ENCODE data around the gene NUDT17. TPM values are rescaled to one million over a fixed set of nuclear protein-coding genes. Genes with fewer than 3 reads are reported as not detected.

The NUDT17 gene
- total RNA-seq, 1 donor from 2014 or later = 11.9 TPM

GRCh38 chr1:145893306-145894055 is 48.1 kb downstream of the NUDT17 start:
- Histone ChIP-seq H3K9me3 (ENCODE audit: low read depth) (no peaks in the 10 kb centered on the region), H3K4me1 (peaks cover 7% of the 10 kb centered on the region), H3K27ac (no peak overlapping the region), H3K4me2 (no peak overlapping the region), H3F3A (ENCODE audit: low read depth) (no peaks in the 10 kb centered on the region), H3K36me3 (no peaks in the 10 kb centered on the region), H3K9ac (no peak overlapping the region), H3K4me3 (no peak overlapping the region), H3K79me2 (ENCODE audit: low read depth) (no peaks in the 10 kb centered on the region), H4K20me1 (ENCODE audit: low read depth) (no peaks in the 10 kb centered on the region), H3K27me3 (no peaks in the 10 kb centered on the region), H2AFZ (replicated peaks) (no peak overlapping the region)
- DNase-seq (ENCODE audit: low spot score) = no peak
- Mint-ChIP-seq H3K27ac (no peak overlapping the region), H3K9me3 (no peaks in the 10 kb centered on the region), H3K27me3 (ENCODE audit: insufficient read depth, low read depth) (peaks cover 10% of the 10 kb centered on the region), H3K4me1 (peaks cover 25% of the 10 kb centered on the region), H3K4me3 (no peak overlapping the region), H3K36me3 (no peaks in the 10 kb centered on the region)
- TF ChIP-seq EZH2phosphoT487 (IDR thresholded peaks at IDR 0.05) = no peak

GRCh38 chr1:145895471-145895870 is 50.0 kb downstream of the NUDT17 start:
- Histone ChIP-seq H2AFZ (replicated peaks) (no peak overlapping the region), H3K27ac (no peak overlapping the region), H3K9me3 (ENCODE audit: low read depth) (no peaks in the 10 kb centered on the region), H3K79me2 (ENCODE audit: low read depth) (no peaks in the 10 kb centered on the region), H3K4me3 (no peak overlapping the region), H3K4me1 (peaks cover 7% of the 10 kb centered on the region), H4K20me1 (ENCODE audit: low read depth) (no peaks in the 10 kb centered on the region), H3F3A (ENCODE audit: low read depth) (no peaks in the 10 kb centered on the region), H3K9ac (no peak overlapping the region), H3K4me2 (no peak overlapping the region), H3K27me3 (no peaks in the 10 kb centered on the region), H3K36me3 (no peaks in the 10 kb centered on the region)
- H3K4me3 Mint-ChIP-seq = no peak overlapping the region
- no peak for TF ChIP-seq EZH2phosphoT487 (IDR thresholded peaks at IDR 0.05)
- no peak overlapping the region for H3K27ac Mint-ChIP-seq
- H3K27me3 Mint-ChIP-seq (ENCODE audit: insufficient read depth, low read depth) = peaks cover 16% of the 10 kb centered on the region
- DNase-seq (ENCODE audit: low spot score) = no peak
- peaks cover 34% of the 10 kb centered on the region for H3K4me1 Mint-ChIP-seq
- H3K36me3 Mint-ChIP-seq = no peaks in the 10 kb centered on the region
- H3K9me3 Mint-ChIP-seq = no peaks in the 10 kb centered on the region

- Mint-ChIP-seq H3K4me1 (peaks cover 25% of the 10 kb centered on the region), H3K36me3 (no peaks in the 10 kb centered on the region), H3K27ac (no peak overlapping the region), H3K27me3 (ENCODE audit: insufficient read depth, low read depth) (peaks cover 22% of the 10 kb centered on the region), H3K4me3 (peak overlapping the region; percentile 1), H3K9me3 (no peaks in the 10 kb centered on the region)
- no peak for TF ChIP-seq EZH2 (IDR thresholded peaks at IDR 0.05)
- no peak for TF ChIP-seq CTCF (IDR thresholded peaks at IDR 0.05)
- TF ChIP-seq EZH2phosphoT487 (IDR thresholded peaks at IDR 0.05) = no peak
- Histone ChIP-seq H3K9me3 (ENCODE audit: low read depth) (no peaks in the 10 kb centered on the region), H3K27me3 (no peaks in the 10 kb centered on the region), H3K9ac (no peak overlapping the region), H4K20me1 (ENCODE audit: low read depth) (no peaks in the 10 kb centered on the region), H3K27ac (no peak overlapping the region), H3K36me3 (no peaks in the 10 kb centered on the region), H3K79me2 (ENCODE audit: low read depth) (no peaks in the 10 kb centered on the region), H3K4me3 (no peak overlapping the region), H2AFZ (replicated peaks) (no peak overlapping the region), H3F3A (ENCODE audit: low read depth) (no peaks in the 10 kb centered on the region), H3K4me2 (no peak overlapping the region), H3K4me1 (no peaks in the 10 kb centered on the region)
- no peak for DNase-seq (ENCODE audit: low spot score)
These were observed 52.5 kb downstream of the NUDT17 start for GRCh38 chr1:145897969-145898368.

Small RNAs within 50 kb of the gene (microRNA-seq; reads per million reads assigned to microRNA genes)
- gene MIR6736 = not detected

Small RNAs within 50 kb of the gene (small RNA-seq; reads per million reads assigned to genes)
- gene MIR6736 = not detected

Other genes with a start within 250 kb of the NUDT17 start
- gene GPR89A, start 237.6 kb upstream of the NUDT17 start, total RNA-seq (ENCODE audit: low replicate concordance) = 46.9 and 72.7 TPM in 2 replicates
- gene PDZK1, start 138.3 kb upstream of the NUDT17 start, total RNA-seq (ENCODE audit: low replicate concordance) = 0.28 and 0.50 TPM in 2 replicates
- gene CD160, start 126.1 kb upstream of the NUDT17 start, total RNA-seq (ENCODE audit: low replicate concordance) = not detected in 2 replicates
- gene RNF115, start 21.5 kb upstream of the NUDT17 start, total RNA-seq (ENCODE audit: low replicate concordance) = 9.7 and 12.9 TPM in 2 replicates
- gene POLR3C, start 21.4 kb upstream of the NUDT17 start, total RNA-seq (ENCODE audit: low replicate concordance) = 15.6 and 29.5 TPM in 2 replicates
- 15.7 and 33.7 TPM in 2 replicates for gene PIAS3, start 13.5 kb downstream of the NUDT17 start, total RNA-seq (ENCODE audit: low replicate concordance)
- gene ANKRD35, start 40.2 kb downstream of the NUDT17 start, total RNA-seq (ENCODE audit: low replicate concordance) = 1.1 and 1.9 TPM in 2 replicates
- gene ITGA10, start 64.4 kb downstream of the NUDT17 start, total RNA-seq (ENCODE audit: low replicate concordance) = 0.06 and 0.15 TPM in 2 replicates
- gene PEX11B, start 73.1 kb downstream of the NUDT17 start, total RNA-seq (ENCODE audit: low replicate concordance) = 15.0 and 16.6 TPM in 2 replicates
- gene RBM8A, start 81.9 kb downstream of the NUDT17 start, total RNA-seq (ENCODE audit: low replicate concordance) = 242 and 320 TPM in 2 replicates
- gene LIX1L, start 112.4 kb downstream of the NUDT17 start, total RNA-seq (ENCODE audit: low replicate concordance) = 12.5 and 13.6 TPM in 2 replicates
- gene ANKRD34A, start 118.9 kb downstream of the NUDT17 start, total RNA-seq (ENCODE audit: low replicate concordance) = 0.06 and 0.28 TPM in 2 replicates
- 11.1 and 12.0 TPM in 2 replicates for gene POLR3GL, start 119.1 kb downstream of the NUDT17 start, total RNA-seq (ENCODE audit: low replicate concordance)
- 177 and 213 TPM in 2 replicates for gene TXNIP, start 150.9 kb downstream of the NUDT17 start, total RNA-seq (ENCODE audit: low replicate concordance)
- not detected in 2 replicates for gene HJV, start 176.1 kb downstream of the NUDT17 start, total RNA-seq (ENCODE audit: low replicate concordance)